Endothelial cell of umbilical vein (primary cell): ENCODE measurements around the gene KRTAP26-1. TPM values are rescaled to one million over a fixed set of nuclear protein-coding genes. Genes with fewer than 3 reads are reported as not detected.

Source experiments
- BruUV-seq: library from RNA; stranded (reverse); fragments of 400-500 nt; replicated peaks from 2 replicates; lab custom pipeline; 2021; lab: Mats Ljungman, UMichigan
- CTCF ChIA-PET: fragments of 300-600, 350-600 bp; sonication (Branson Sonifier 250); formaldehyde crosslinking; loops from one replicate; lab custom pipeline; 2021; ENCODE audit warnings: antibody characterized with exemption, inconsistent platforms; lab: Charles Lee
- POLR2A ChIA-PET: fragments of 300-600, 350-600 bp; sonication (Branson Sonifier 250); formaldehyde crosslinking; loops from one replicate; lab custom pipeline; 2021; ENCODE audit warnings: antibody characterized with exemption, inconsistent platforms; lab: Charles Lee
- DNase-seq: peaks from one replicate; pipeline ENCODE4 v3.0.0-alpha.2; 2011; ENCODE audit warnings: low read depth, low spot score
- FAIRE-seq: peaks from 2 replicates; lab custom pipeline; 2011; peaks lifted over from hg19 to GRCh38; lab: Jason Lieb, UNC
- H2AFZ ChIP-seq: 2 replicates; pipeline ENCODE4 v1.6.0; 2012; ENCODE audit warnings: low read depth, low read length, control low read depth, inconsistent platforms
- H3K27ac ChIP-seq: 2 replicates; pipeline ENCODE4 v1.5.1; 2011; ENCODE audit warnings: low read depth, mild to moderate bottlenecking, control low read depth, low read length, moderate library complexity; ENCODE audit not compliant: insufficient read depth
- H3K27me3 ChIP-seq, 2 experiments: 2 replicates each; pipeline versions ENCODE4 v1.6.0 to v1.6.1; 2011; ENCODE audit warnings: low read length in 2 of 2, mixed read lengths in 1 of 2; ENCODE audit not compliant: control insufficient read depth in 2 of 2, insufficient read depth in 2 of 2
- H3K36me3 ChIP-seq, 2 experiments: 2 replicates in 1 of 2; 3 replicates in 1 of 2; pipeline ENCODE4 v1.5.1; 2011; ENCODE audit warnings: low read length in 2 of 2, mild to moderate bottlenecking in 1 of 2, moderate library complexity in 1 of 2; ENCODE audit not compliant: control insufficient read depth in 2 of 2, insufficient read depth in 2 of 2; ENCODE audit errors: extremely low read depth in 1 of 2
- H3K4me1 ChIP-seq: 3 replicates; pipeline ENCODE4 v1.5.1; 2011; ENCODE audit warnings: mild to moderate bottlenecking, low read length; ENCODE audit not compliant: control insufficient read depth, insufficient read depth; ENCODE audit errors: extremely low read depth
- H3K4me2 ChIP-seq: 2 replicates; pipeline ENCODE4 v1.6.1; 2011; ENCODE audit warnings: low read length, control low read depth, mixed read lengths; ENCODE audit not compliant: insufficient read depth
- H3K4me3 ChIP-seq, 3 experiments: fragments of 200-600 bp in 1 of 3; sonication (generic), shearing (Covaris generic) in 1 of 3; replicated peaks in 1 of 3; 2 replicates each; pipeline ENCODE4 v1.5.1; 2011 to 2016; ENCODE audit warnings: control low read depth in 3 of 3, low read length in 3 of 3, mild to moderate bottlenecking in 2 of 3, inconsistent platforms in 1 of 3, low read depth in 1 of 3, moderate library complexity in 1 of 3; ENCODE audit not compliant: insufficient read depth in 1 of 3
- H3K79me2 ChIP-seq: 2 replicates; pipeline ENCODE4 v1.6.0; 2012; ENCODE audit warnings: low read length, inconsistent platforms; ENCODE audit not compliant: control insufficient read depth, insufficient read depth
- H3K9ac ChIP-seq: replicated peaks from 2 replicates; pipeline ENCODE3; 2011; ENCODE audit warnings: low read length, control low read depth; ENCODE audit not compliant: insufficient read depth; ENCODE audit errors: extremely low read depth
- H3K9me1 ChIP-seq: replicated peaks from 3 replicates; pipeline ENCODE4 v1.6.0; 2011; ENCODE audit warnings: mild to moderate bottlenecking, low read length; ENCODE audit not compliant: control insufficient read depth, insufficient read depth; ENCODE audit errors: extremely low read depth
- H3K9me3 ChIP-seq: replicated peaks from 2 replicates; pipeline ENCODE4 v1.5.1; 2012; ENCODE audit warnings: low read length, inconsistent platforms; ENCODE audit not compliant: control insufficient read depth, insufficient read depth
- H4K20me1 ChIP-seq: replicated peaks from 2 replicates; pipeline ENCODE3; 2011; ENCODE audit warnings: mild to moderate bottlenecking, low read length; ENCODE audit not compliant: control insufficient read depth, insufficient read depth; ENCODE audit errors: extremely low read depth
- POLR2A ChIP-seq: IDR thresholded peaks from 2 replicates; pipeline ENCODE4 v1.6.1; 2012; ENCODE audit warnings: low read depth, mild to moderate bottlenecking, control low read depth, low read length
- POLR2AphosphoS5 ChIP-seq: IDR thresholded peaks from 2 replicates; pipeline ENCODE4 v1.6.1; 2012; ENCODE audit warnings: low read depth, mild to moderate bottlenecking, control low read depth, low read length, moderate library complexity; ENCODE audit not compliant: insufficient read depth
- dilution Hi-C: fragments of 300-500 bp; cut with MboI; formaldehyde crosslinking; loops from one replicate; pipeline ENCODE4 v1.15.0; 2019; ENCODE audit warnings: low sequenced_read_pairs; ENCODE audit not compliant: extremely low pct_ligation_motif_present
- intact Hi-C: fragments of 100-400 bp; cut with micrococcal nuclease; formaldehyde crosslinking; loops from one replicate; pipeline ENCODE4 v1.10.0; 2022
- polyA plus RNA-seq, 4 experiments: library from polyadenylated mRNA; depleted of rRNA in 3 of 4; stranded (reverse) in 3 of 4; unstranded in 1 of 4; fragments of >200 nt; gene quantifications; 2 replicates each; pipeline versions ENCODE4 v1.2.1 to v1.2.3, GENCODE V29; 2011 to 2012; ENCODE audit warnings: missing spikeins in 1 of 4
- total RNA-seq: library from RNA; stranded (reverse); gene quantifications from 2 replicates; pipeline ENCODE4 v1.2.3, GENCODE V29; 2021

Gene KRTAP26-1
- total and polyA plus RNA-seq, 2 donors (not counting 3 experiments of a cell fraction or from before 2014, with no cell fraction given), result not detected

GRCh38 chr21:30338717-30339116 lies 18.6 kb upstream of the KRTAP26-1 start:
- Histone ChIP-seq H2AFZ (no peak overlapping the region), H3K4me2 (no peak overlapping the region), H3K4me3 (no peak overlapping the region), H3K4me1 (no peaks in the 10 kb centered on the region), H3K27ac (no peak overlapping the region), H3K36me3 (no peaks in the 10 kb centered on the region), H4K20me1 (no peaks in the 10 kb centered on the region), H3K9me3 (peaks cover 3% of the 10 kb centered on the region), H3K27me3 (no peaks in the 10 kb centered on the region), H3K9ac (no peak overlapping the region), H3K9me1 (no peaks in the 10 kb centered on the region), H3K79me2 (no peaks in the 10 kb centered on the region)
- POLR2A ChIA-PET, result no interaction called here
- dilution Hi-C loops (no loop called here), intact Hi-C loops (no loop called here)
- no peak for TF ChIP-seq POLR2A
- CTCF ChIA-PET, result no interaction called here
- FAIRE-seq (no peak), DNase-seq (no peak)
- no TSS peak for BruUV-seq

DNA sequence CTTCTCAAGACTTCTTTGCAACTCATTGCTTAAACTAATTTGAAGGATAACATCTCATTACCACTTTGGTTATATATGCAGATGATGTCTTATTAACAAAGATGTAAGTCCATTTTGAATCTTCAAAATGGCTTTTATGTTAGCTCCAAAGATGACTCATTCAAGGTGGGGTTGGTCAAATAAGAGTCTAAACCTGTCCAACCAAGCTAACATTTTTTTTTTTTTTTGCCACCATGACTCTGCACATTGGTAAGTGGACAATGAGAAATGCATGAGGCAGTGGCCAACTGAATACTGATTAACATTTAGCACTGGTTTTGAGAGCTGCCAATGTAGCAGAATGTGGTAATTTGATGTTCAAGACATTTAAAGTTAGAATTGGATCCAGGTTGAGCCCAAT lies 17.7 kb upstream of the KRTAP26-1 start:
- no peaks in the 10 kb centered on the region for H3K36me3 ChIP-seq
- CTCF ChIA-PET, result no interaction called here
- no TSS peak for BruUV-seq

More for the DNA sequence above, 17.7 kb upstream of the KRTAP26-1 start:
- DNase-seq, result no peak
- dilution Hi-C loops, result no loop called here
- POLR2A ChIA-PET, result no interaction called here
- H3K27ac ChIP-seq, result no peak overlapping the region
- FAIRE-seq, result no peak
- no peaks in the 10 kb centered on the region for H3K79me2 ChIP-seq
- no peak for TF ChIP-seq POLR2AphosphoS5
- peaks cover 3% of the 10 kb centered on the region for H3K9me3 ChIP-seq
- no peak overlapping the region for H2AFZ ChIP-seq
- intact Hi-C loops, result no loop called here
- no peak overlapping the region for H3K4me2 ChIP-seq
- no peak overlapping the region for H3K4me3 ChIP-seq
- H3K4me1 ChIP-seq, result no peaks in the 10 kb centered on the region
- H3K27me3 ChIP-seq, result no peaks in the 10 kb centered on the region
- H3K9ac ChIP-seq, result no peak overlapping the region
- no peaks in the 10 kb centered on the region for H4K20me1 ChIP-seq
- H3K9me1 ChIP-seq, result no peaks in the 10 kb centered on the region
